Activated naive CD4-positive, alpha-beta T cell treated with anti-CD3 and anti-CD28 coated beads, Interleukin-2, amount 10 ng/mL, durations not matched to agents 5 hours and 36 hours (primary cell): ENCODE measurements around the gene CDCP2. TPM values are rescaled to one million over a fixed set of nuclear protein-coding genes. Genes with fewer than 3 reads are reported as not detected.

Experiments used
- total RNA-seq, 2 experiments: library from RNA; stranded (reverse); gene quantifications; one replicate each; pipeline ENCODE4 v1.2.3, GENCODE V29; 2021

The CDCP2 gene
- under 1 TPM; 0.08 to 0.14 TPM for total RNA-seq

DNA sequence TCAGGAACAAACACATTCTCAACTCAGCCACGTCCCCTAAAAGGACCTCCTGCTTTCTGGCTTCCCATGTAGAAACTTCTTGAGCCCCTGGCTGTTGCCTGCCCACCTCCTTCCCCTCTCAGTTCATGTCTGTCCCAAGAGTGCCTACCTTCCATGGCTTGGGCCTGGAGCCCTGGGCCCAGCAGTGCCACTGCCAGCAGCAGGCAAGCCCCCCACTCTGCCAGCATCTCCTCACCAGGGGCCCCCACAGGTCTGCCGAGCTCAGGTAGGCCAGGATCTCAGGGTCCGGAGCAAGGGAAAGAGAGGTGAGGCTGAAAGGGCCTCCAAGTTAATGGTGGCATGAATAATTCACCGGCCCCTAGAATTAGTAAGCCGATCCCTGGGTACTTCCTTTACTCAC, at the start of gene CDCP2:
TSS of gene CDCP2 (minus strand) at position 305 of the 400 bp plus-strand sequence. CDS start at position 227, 78 bp downstream.

DNA sequence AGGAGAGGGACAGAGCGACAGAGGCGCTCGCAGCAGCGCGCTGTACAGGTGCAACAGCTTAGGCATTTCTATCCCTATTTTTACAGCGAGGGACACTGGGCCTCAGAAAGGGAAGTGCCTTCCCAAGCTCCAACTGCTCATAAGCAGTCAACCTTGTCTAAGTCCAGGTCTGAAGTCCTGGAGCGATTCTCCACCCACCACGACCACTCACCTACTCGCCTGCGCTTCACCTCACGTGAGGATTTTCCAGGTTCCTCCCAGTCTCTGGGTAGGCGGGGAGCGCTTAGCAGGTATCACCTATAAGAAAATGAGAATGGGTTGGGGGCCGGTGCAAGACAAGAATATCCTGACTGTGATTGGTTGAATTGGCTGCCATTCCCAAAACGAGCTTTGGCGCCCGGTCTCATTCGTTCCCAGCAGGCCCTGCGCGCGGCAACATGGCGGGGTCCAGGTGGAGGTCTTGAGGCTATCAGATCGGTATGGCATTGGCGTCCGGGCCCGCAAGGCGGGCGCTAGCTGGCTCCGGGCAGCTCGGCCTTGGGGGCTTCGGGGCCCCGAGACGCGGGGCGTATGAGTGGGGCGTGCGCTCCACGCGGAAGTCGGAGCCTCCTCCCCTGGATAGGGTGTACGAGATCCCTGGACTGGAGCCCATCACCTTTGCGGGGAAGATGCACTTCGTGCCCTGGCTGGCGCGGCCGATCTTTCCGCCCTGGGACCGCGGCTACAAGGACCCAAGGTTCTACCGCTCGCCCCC, 47.1 kb upstream of the CDCP2 start, which contains the start of the genes CYB5RL and MRPL37:
TSS of gene CYB5RL (minus strand) at position 266 of the 754 bp plus-strand sequence. CDS start 4,414 bp downstream, outside the sequence.
TSS of gene MRPL37 (plus strand) at position 403 of the 754 bp plus-strand sequence. CDS start at position 480, 77 bp downstream.

Other genes starting within 250 kb of the CDCP2 start
- gene IFT25, start 207.3 kb downstream of the CDCP2 start, total RNA-seq, result 10 to 100 TPM; 60.3 to 63.1 TPM
- 10 to 100 TPM; 17.7 to 19.1 TPM for gene LRRC42, start 206.7 kb downstream of the CDCP2 start, total RNA-seq
- not detected for gene LDLRAD1, start 134.8 kb downstream of the CDCP2 start, total RNA-seq
- 100 to 1,000 TPM; 205 to 211 TPM for gene TMEM59, start 99.8 kb downstream of the CDCP2 start, total RNA-seq
- gene TCEANC2, start 99.4 kb downstream of the CDCP2 start, total RNA-seq, result 10 to 100 TPM; 10.6 to 11.7 TPM
- 10 to 100 TPM in 1 of 2 experiments, 1 to 10 TPM in 1; 9.2 to 10.4 TPM for gene CYB5RL, start 47.0 kb upstream of the CDCP2 start, total RNA-seq
- gene MRPL37, start 47.2 kb upstream of the CDCP2 start, total RNA-seq, result 10 to 100 TPM; 76.7 to 80.8 TPM